GM10248 (cell line): ENCODE results near the gene MAN2B2.

ENCODE experiments used
- CTCF ChIA-PET: fragments of 300-600 bp; sonication (Branson Sonifier 250); formaldehyde crosslinking; extraction: SDS; loops from one replicate; lab custom pipeline; 2021; ENCODE audit warnings: antibody characterized with exemption; lab: Yijun Ruan, JAX
- POLR2A ChIA-PET: fragments of 350-650 bp; sonication (Branson Sonifier 250); formaldehyde crosslinking; extraction: SDS; loops from one replicate; lab custom pipeline; 2020; ENCODE audit warnings: antibody characterized with exemption; lab: Yijun Ruan, JAX
- DNase-seq: peaks from one replicate; pipeline ENCODE4 v3.0.0; 2012; ENCODE audit errors: extremely low spot score
- CTCF ChIP-seq: IDR thresholded peaks from 2 replicates; pipeline ENCODE4 v1.5.1; 2012; ENCODE audit warnings: mild to moderate bottlenecking, low read depth; ENCODE audit errors: extremely low read depth, missing control alignments, control extremely low read depth

Gene MAN2B2

DNA sequence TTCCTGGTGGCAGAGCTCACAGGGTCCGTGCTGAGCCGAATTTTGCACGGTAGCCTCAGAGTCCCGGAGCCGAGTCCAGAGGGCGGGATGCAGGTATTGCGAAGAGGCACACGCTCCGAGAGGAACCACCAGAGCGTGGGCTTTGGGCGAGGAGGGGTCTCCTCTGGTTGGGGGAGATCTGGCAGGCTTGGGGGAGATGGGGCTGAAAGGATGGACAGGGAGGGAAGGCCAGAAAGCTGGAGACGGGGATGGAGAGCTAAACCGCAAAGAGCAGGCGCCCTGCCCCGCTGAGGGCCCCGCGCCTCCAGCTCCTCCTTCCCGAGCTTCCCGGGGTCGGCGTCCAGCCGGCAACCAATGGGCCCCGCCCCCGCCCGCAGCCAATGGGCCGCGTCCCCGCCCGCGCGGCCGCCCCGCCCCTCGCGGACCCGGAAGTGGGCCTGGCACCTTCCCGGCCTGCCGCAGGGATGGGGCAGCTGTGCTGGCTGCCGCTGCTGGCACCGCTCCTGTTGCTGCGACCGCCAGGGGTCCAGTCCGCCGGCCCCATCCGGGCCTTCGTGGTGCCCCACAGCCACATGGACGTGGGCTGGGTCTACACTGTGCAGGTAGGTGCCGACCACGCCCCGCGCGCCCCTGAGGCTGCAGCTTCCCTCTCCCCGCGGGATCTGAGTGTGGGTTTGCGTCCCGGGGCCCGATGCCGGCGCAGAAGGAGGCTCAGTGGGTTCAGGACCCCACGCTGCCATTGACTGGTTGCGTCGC is at the start of gene MAN2B2:
Gene MAN2B2, plus strand, starts transcription at position 443 of the 756 bp plus-strand sequence. Its CDS starts 22 bp downstream, at position 465.
- peak; percentile 97 for DNase-seq
- no peak for TF ChIP-seq CTCF
- POLR2A ChIA-PET: interaction anchor here (0.6 kb wide), 1 partner anchor 93 kb away, joined by 3 read pairs; no protein-coding TSS in a partner anchor
- CTCF ChIA-PET: interaction anchor here (0.9 to 3.1 kb wide), 6 partner anchors 14 to 496 kb away, joined by 3 to 19 read pairs (median 4); no protein-coding TSS in a partner anchor

- ChIA-PET CTCF (interaction anchor here (1.8 kb wide), 1 partner anchor 18 kb away, joined by 4 read pairs; no protein-coding TSS in a partner anchor), POLR2A (no interaction called here)
- DNase-seq: no peak
- TF ChIP-seq CTCF: no peak
Measured at GRCh38 chr4:6525474-6525873, 49.5 kb upstream of the MAN2B2 start.

DNA sequence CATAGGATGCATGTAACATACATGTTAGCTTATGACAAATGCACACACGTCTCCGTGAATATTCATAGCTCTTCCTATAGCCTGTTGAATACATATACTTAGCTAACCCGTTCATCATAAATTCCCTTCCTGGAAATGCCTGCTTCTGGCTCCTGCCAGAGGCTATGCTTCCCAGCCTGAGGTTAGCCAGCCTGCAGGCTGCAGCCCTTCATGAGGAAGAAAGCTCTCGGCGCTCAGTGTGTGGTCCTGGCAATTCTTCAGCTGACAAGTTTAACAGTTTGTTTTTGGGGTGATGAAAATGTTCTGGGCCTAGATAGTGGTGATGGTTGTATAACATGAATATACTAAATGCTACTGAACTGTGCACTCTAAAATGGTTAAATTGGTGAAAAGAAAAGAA is 48.8 kb upstream of the MAN2B2 start:
- CTCF ChIA-PET: no interaction called here
- DNase-seq: no peak
- POLR2A ChIA-PET: no interaction called here
- TF ChIP-seq CTCF: no peak

GRCh38 chr4:6526671-6527091 is 48.3 kb upstream of the MAN2B2 start:
- DNase-seq: no peak
- POLR2A ChIA-PET: no interaction called here
- CTCF ChIA-PET: no interaction called here
- TF ChIP-seq CTCF: no peak

- no peak for DNase-seq
- TF ChIP-seq CTCF: no peak
- ChIA-PET CTCF (interaction anchor here (2.6 kb wide), 1 partner anchor 19 kb away, joined by 7 read pairs; no protein-coding TSS in a partner anchor), POLR2A (no interaction called here)
Measured at GRCh38 chr4:6527259-6527658, 47.7 kb upstream of the MAN2B2 start.

DNA sequence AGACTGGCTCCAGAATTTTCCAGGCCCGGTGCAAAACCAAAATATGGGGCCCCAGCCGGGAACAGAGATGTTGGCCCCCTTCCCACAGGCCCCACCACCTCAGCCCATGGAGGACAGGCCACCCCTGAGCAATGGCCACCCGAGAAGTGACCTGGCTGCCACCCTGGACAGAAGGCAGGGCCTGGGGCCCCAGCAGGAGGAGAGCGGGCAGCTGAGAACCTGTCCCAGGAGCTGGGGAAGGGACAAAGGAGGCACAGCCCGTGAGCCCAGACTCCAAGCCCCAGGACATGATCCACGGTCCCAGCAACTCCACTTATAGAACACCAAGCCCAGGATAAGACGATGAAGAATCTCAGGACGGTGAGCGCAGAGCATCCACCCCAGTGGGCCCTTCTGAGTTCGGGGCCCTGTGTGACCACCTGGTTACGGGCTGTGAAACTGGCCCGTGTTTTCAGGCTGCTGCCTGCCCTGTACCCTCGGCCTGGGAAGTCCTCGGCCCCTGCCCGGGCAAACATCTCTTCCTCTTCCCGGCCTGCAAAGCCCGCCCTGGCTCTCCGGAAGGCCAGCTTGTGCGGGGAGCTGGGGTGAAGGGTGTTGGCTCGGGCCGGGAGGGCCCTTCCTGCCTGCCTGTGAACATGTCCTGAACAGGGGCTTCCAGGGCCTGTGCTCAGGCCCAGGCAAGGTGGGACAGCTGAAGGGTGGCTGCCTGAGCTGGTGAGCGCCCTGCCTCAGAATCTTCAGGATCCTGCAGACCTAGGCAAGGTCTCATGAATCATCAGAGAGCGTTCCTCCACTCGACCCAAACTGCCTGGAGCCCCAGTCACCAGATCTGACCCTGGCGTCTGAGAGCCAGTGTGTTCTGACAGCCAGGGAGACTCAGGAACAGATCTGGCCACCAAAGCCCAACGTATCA is 47.0 kb upstream of the MAN2B2 start:
- no peak for TF ChIP-seq CTCF
- DNase-seq: no peak
- CTCF ChIA-PET: interaction anchor here (2.6 kb wide), 1 partner anchor 18 kb away, joined by 7 read pairs; no protein-coding TSS in a partner anchor
- POLR2A ChIA-PET: no interaction called here
